Testis (tissue), 3 donors: ENCODE data around the gene ALOXE3. TPM values are rescaled to one million over a fixed set of nuclear protein-coding genes. Genes with fewer than 3 reads are reported as not detected.
"Not testable (repeated sequence)": the region's sequence is repeated elsewhere in the genome, so short reads cannot be mapped to it uniquely, and the experiment has no call there.

Experiments used
- DNase-seq: peaks from one replicate; pipeline ENCODE4 v3.0.0-alpha.2; 2019
- H3K27ac ChIP-seq, 2 donors: fragments of 200-600 bp; sonication (generic); one replicate each; pipeline ENCODE4 v1.5.1; 2019
- H3K27me3 ChIP-seq: fragments of 200-600 bp; sonication (generic); one replicate; pipeline ENCODE4 v1.5.1; 2019
- H3K36me3 ChIP-seq: fragments of 200-600 bp; sonication (generic); one replicate; pipeline ENCODE4 v1.5.1; 2017; ENCODE audit warnings: low read depth; ENCODE audit errors: missing control alignments
- H3K4me1 ChIP-seq: fragments of 200-600 bp; sonication (generic); one replicate; pipeline ENCODE4 v1.5.1; 2019
- H3K4me3 ChIP-seq, 2 donors: fragments of 200-600 bp; sonication (generic); one replicate each; pipeline ENCODE4 v1.5.1; 2017 to 2019
- H3K9me3 ChIP-seq: fragments of 200-600 bp; sonication (generic); one replicate; pipeline ENCODE4 v1.5.1; 2017
- POLR2A ChIP-seq: fragments of 450-650 bp; IDR thresholded peaks from one replicate; pipeline ENCODE4 v1.6.1; 2017; ENCODE audit warnings: antibody characterized with exemption, mild to moderate bottlenecking, moderate library complexity
- WGBS, 2 donors: methylation state at CpG; one replicate each; pipeline ENCODE4 v1.1.5; 2018; 5-methylcytosine and 5-hydroxymethylcytosine counted together
- intact Hi-C: fragments of 100-400 bp; cut with DNase I; formaldehyde crosslinking; loops from one replicate; pipeline ENCODE4 v1.15.1; 2023; ENCODE audit warnings: low total_unique reads
- polyA plus RNA-seq: library from polyadenylated mRNA; stranded (reverse); fragments of 350-450 nt; fragmentation: Illumina TruSeq; extraction: RNeasy Lipid Tissue Mini Kit (QIAGEN cat#74804); gene quantifications from one replicate; pipeline ENCODE4 v1.2.3, GENCODE V29; 2014; ENCODE audit warnings: low read depth, low replicate concordance; ENCODE audit not compliant: insufficient read depth
- total RNA-seq, 2 donors: library from RNA; depleted of rRNA; stranded (reverse); fragments of >200 nt; gene quantifications; one replicate each; pipeline ENCODE4 v1.2.3, GENCODE V29; 2016
- TF ChIP-seq, protein P1 (sequence below), 3 experiments: fragments of 450-650 bp in 2 of 3; fragments of 200-600 bp in 1 of 3; sonication (generic) in 1 of 3; IDR thresholded peaks; one replicate each; pipeline ENCODE4 v1.5.1; 2016 to 2019; ENCODE audit warnings: antibody characterized with exemption in 3 of 3, mild to moderate bottlenecking in 2 of 3, moderate library complexity in 1 of 3

ALOXE3 gene
- total and polyA plus RNA-seq, 3 donors from 2014 or later: 2.2 to 4.3 (median 2.7) TPM

DNA sequence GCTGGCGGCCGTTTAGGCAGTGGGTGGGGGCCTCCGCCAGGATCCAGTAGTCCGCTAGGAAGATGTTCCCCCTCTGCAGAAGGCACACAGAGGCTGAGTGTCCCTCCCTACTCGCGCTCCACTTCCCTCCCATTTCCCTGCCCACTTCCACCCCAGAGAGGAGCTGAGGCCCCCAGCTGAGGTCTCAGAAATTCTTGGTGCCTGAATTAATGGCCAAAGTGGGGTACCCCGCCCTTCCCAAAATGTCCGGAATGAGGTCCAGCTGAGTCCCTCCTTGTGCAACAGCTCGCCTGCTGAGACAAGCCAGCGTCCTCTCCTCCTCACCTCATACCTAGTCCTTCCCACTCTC is 7.9 kb downstream of the ALOXE3 start:
- Histone ChIP-seq H3K9me3 (no peaks in the 10 kb centered on the region), H3K27ac (no peak overlapping the region), H3K4me3 (peak overlapping the region in 1 of 2 donors; percentile 32), H3K4me1 (peaks cover 7% of the 10 kb centered on the region), H3K27me3 (no peaks in the 10 kb centered on the region), H3K36me3 (no peaks in the 10 kb centered on the region)
- TF ChIP-seq, protein P1, sequence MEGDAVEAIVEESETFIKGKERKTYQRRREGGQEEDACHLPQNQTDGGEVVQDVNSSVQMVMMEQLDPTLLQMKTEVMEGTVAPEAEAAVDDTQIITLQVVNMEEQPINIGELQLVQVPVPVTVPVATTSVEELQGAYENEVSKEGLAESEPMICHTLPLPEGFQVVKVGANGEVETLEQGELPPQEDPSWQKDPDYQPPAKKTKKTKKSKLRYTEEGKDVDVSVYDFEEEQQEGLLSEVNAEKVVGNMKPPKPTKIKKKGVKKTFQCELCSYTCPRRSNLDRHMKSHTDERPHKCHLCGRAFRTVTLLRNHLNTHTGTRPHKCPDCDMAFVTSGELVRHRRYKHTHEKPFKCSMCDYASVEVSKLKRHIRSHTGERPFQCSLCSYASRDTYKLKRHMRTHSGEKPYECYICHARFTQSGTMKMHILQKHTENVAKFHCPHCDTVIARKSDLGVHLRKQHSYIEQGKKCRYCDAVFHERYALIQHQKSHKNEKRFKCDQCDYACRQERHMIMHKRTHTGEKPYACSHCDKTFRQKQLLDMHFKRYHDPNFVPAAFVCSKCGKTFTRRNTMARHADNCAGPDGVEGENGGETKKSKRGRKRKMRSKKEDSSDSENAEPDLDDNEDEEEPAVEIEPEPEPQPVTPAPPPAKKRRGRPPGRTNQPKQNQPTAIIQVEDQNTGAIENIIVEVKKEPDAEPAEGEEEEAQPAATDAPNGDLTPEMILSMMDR (IDR thresholded peaks at IDR 0.05): no peak
- no peak for TF ChIP-seq POLR2A
- DNase-seq: no peak
- intact Hi-C loops: no loop called here
- WGBS, 2 donors: 23 to 33% methylated on average over 7 to 10 of the region's 10 CpGs

DNA sequence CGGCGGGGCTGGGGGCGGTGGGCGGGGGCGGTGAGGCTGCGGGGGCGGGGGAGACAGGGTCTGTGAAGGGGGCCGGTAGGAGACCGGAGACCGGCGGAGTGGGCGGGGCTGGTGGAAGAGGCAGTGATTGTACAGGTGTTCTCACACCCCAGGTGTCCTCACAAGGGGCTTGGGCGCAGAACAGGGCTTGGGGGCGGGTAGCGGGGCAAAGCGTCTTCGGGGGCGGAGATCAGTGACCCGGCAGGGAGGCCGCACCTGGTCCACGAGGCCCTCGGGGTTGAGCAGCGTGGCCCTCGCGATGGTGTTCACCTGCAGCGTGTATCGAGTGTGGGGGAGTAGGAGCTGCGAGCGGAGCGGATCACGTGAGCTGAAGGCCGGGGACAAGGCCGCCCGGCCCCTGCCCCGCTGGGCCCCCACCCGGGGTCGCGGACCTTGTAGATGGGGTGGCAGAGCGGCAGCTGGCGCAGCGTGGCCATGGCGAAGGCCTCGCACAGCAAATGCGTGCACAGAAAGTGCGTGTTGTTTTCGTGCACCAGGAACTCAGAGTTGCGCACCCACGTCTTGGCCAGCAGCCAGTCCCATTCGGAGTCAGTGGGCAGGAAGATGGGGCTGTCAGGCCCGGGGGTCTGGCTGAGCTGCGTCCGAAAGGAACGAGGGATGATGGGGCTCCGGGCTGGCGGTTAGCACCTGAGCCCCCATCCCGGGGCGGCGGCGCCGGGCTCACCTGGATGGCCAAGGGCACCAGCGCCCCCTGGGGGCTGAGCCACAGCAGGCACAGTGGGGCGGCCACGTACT is 8.5 kb downstream of the ALOXE3 start:
- intact Hi-C loops: no loop called here
- Histone ChIP-seq H3K9me3 (no peaks in the 10 kb centered on the region), H3K4me1 (peaks cover 7% of the 10 kb centered on the region), H3K27me3 (no peaks in the 10 kb centered on the region), H3K27ac (no peak overlapping the region), H3K4me3 (peak overlapping the region; percentile 18 to 32), H3K36me3 (no peaks in the 10 kb centered on the region)
- TF ChIP-seq, protein P1 (IDR thresholded peaks at IDR 0.05): peak in 2 of 3 experiments; percentile 62 to 67
- no peak for TF ChIP-seq POLR2A
- DNase-seq: peak; percentile 75
- WGBS, 2 donors: 0 to 8% methylated on average over 5 to 63 of the region's 63 CpGs

DNA sequence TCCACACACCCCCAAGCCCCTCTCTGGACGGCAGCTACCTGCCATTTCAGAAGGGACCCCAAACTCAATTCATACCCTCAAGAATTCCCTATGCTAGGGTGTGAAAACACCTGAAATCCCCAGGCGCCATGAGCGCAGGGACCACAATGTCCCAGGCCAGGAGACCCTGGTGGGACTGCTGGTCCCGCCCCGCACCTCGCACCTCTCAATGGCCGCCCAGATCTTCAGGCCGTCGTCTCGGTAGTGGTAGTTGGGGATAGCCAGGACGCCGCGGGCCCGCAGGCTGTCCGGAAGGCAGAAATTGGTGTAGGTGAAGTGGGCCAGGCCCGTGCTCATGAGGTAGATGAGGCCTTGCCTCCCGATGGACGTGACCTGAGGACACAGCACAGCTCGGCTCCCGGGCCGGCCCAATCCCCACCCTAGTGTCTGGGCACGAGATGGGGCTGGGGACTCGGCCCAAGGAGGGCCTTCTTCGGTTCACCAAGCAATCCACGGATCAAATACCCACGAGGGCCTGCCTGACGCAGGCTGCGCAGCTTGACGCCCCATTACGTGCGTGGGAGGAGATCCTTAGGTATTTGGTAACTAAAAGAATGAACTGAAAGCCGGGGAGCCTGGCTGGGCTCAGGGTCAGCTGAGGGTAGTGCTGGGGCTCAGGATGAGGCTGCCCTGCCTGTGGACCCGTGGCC is 9.2 kb downstream of the ALOXE3 start:
- WGBS, 2 donors: 35 to 64% methylated on average over 16 to 30 of the region's 33 CpGs
- Histone ChIP-seq H3K4me3 (peak overlapping the region in 1 of 2 donors; percentile 32), H3K36me3 (no peaks in the 10 kb centered on the region), H3K9me3 (no peaks in the 10 kb centered on the region), H3K4me1 (peaks cover 7% of the 10 kb centered on the region), H3K27me3 (no peaks in the 10 kb centered on the region), H3K27ac (no peak overlapping the region)
- intact Hi-C loops: no loop called here
- DNase-seq: no peak
- TF ChIP-seq POLR2A: no peak
- TF ChIP-seq, protein P1 (IDR thresholded peaks at IDR 0.05): no peak

DNA sequence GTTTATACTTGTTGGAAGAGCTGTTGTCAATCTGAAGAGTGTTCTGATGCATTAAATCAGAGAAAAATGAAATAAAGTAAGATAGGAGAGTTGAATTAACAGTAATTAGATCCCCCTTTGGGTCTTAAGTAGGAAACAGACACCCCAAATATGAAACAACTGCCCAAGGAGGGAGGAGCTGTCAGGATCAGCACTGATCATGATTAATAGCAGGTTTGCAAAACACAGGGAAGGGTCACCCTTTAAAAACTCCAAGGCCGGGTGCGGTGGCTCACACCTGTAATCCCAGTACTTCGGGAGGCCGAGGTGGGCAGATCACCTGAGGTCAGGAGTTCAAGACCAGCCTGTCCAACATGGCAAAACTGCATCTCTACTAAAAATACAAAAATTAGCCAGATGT is 11.3 kb downstream of the ALOXE3 start:
- H3K4me3 ChIP-seq, H3K9me3 ChIP-seq, H3K4me1 ChIP-seq, DNase-seq, H3K27ac ChIP-seq, intact Hi-C loops, H3K36me3 ChIP-seq, H3K27me3 ChIP-seq: not testable (repeated sequence)
- 77 to 83% methylated on average over 4 of the region's 4 CpGs for WGBS, 2 donors

DNA sequence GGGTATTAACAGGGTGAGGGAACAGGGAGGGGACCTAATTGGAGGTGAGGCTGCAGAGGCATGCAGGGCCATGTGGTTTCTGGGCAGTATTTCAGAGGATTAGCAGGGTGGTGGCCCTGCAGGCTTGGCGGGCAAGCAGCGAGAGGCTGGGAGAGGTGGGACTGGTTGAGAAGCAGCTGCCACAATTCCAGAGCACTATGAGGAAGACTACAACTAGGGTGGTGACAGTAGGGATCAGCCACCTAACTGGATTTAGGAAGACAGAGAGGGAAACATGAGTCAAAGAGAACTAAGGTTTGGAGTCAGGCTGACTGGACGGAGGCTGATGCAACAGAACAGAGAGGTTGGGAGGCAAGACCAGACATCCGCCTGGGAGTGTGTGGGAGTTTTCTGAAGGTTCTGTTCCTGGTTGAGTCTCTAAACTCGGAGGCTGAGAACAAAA is 12.3 kb downstream of the ALOXE3 start:
- Histone ChIP-seq H3K36me3 (no peaks in the 10 kb centered on the region), H3K4me1 (peaks cover 7% of the 10 kb centered on the region), H3K27me3 (no peaks in the 10 kb centered on the region), H3K27ac (no peak overlapping the region), H3K4me3 (no peak overlapping the region), H3K9me3 (no peaks in the 10 kb centered on the region)
- TF ChIP-seq, protein P1 (IDR thresholded peaks at IDR 0.05): no peak
- no peak for TF ChIP-seq POLR2A
- 54 to 58% methylated on average over 5 of the region's 5 CpGs for WGBS, 2 donors
- intact Hi-C loops: no loop called here
- DNase-seq: no peak
